ENCODE data around the gene EFR3B. TPM values are rescaled to one million over a fixed set of nuclear protein-coding genes. Genes with fewer than 3 reads are reported as not detected.

EFR3B gene
- total and polyA plus RNA-seq, 2 of the 13 experiments (the other 11 are each of a cell fraction or from before 2014, with no cell fraction given) = 0.42 TPM

DNA sequence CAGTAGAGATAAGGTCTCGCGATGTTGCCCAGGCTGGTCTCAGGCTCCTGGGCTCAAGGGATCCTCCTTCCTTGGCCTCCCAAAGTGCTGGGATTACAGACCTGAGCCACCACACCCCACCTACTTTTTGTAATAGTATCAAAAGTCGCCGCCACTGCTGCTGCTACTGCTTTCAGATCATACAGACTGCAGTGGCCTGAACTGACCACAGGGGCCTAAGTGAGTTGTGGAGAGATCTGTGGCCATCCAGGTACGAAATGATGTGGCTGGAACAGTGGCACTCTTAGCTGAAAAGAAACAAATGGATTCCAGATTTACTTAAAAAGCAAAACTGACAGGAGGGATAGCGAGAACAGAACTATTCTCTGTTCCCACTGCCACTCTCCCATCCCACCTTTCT lies 159.4 kb downstream of the EFR3B start:
- Histone ChIP-seq H3K4me2 (ENCODE audit: low read depth, low read length) (no peak overlapping the region), H3K27ac (ENCODE audit: extremely low read length, insufficient read depth, low read length) (no peak overlapping the region), H4K20me1 (ENCODE audit: insufficient read depth, low read length) (no peaks in the 10 kb centered on the region), H2AFZ (ENCODE audit: low read length) (no peak overlapping the region), H3K9ac (ENCODE audit: insufficient read depth, low read depth, low read length) (no peak overlapping the region), H3K79me2 (ENCODE audit: insufficient read depth, low read length) (no peaks in the 10 kb centered on the region), H3K27me3 (ENCODE audit: control insufficient read depth in 1 of 2, insufficient read depth in 2 of 2, low read length in 2 of 2) (peaks cover 3 to 9% of the 10 kb centered on the region in 2 experiments; a peak in 3 of 5 replicates), H3K4me1 (ENCODE audit: insufficient read depth, low read length) (peaks cover 14% of the 10 kb centered on the region), H3K36me3 (replicated peaks in 1 of 2; ENCODE audit: control insufficient read depth in 1 of 2, insufficient read depth in 2 of 2, low read length in 2 of 2) (no peaks in the 10 kb centered on the region), H3K9me3 (ENCODE audit: low read length) (no peaks in the 10 kb centered on the region), H3K4me3 (replicated peaks in 1 of 3; ENCODE audit: insufficient read depth in 1 of 3, low read depth in 2 of 3, low read length in 3 of 3) (no peak overlapping the region)
- peak; percentile 64 for FAIRE-seq
- ChIA-PET POLR2A (no interaction called here), CTCF (ENCODE audit: low intra/inter-chr PET ratio, low total read pairs) (no interaction called here)
- ATAC-seq = peak; percentile 85
- BruUV-seq (replicated peaks) = no TSS peak
- intact Hi-C loops (cut with micrococcal nuclease; ENCODE audit: unreplicated experiment) (no loop called here), in situ Hi-C loops (cut with HindIII; ENCODE audit: extremely low pct_ligation_motif_present, low pct_unique_long_range_greater_than_20kb) (no loop called here)
- TF ChIP-seq, protein P1, sequence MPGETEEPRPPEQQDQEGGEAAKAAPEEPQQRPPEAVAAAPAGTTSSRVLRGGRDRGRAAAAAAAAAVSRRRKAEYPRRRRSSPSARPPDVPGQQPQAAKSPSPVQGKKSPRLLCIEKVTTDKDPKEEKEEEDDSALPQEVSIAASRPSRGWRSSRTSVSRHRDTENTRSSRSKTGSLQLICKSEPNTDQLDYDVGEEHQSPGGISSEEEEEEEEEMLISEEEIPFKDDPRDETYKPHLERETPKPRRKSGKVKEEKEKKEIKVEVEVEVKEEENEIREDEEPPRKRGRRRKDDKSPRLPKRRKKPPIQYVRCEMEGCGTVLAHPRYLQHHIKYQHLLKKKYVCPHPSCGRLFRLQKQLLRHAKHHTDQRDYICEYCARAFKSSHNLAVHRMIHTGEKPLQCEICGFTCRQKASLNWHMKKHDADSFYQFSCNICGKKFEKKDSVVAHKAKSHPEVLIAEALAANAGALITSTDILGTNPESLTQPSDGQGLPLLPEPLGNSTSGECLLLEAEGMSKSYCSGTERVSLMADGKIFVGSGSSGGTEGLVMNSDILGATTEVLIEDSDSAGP (CRISPR knock-in tag; IDR thresholded peaks at IDR 0.05; ENCODE audit: borderline replicate concordance) = 0 out of 2 replicates have a peak, but pooled peaks have one; percentile 31
- TF ChIP-seq IKZF4 (CRISPR knock-in tag; IDR thresholded peaks at IDR 0.05; ENCODE audit: borderline replicate concordance, low read depth, not compliant biosample characterization) (no peak), KLF16 (CRISPR knock-in tag; IDR thresholded peaks at IDR 0.05) (no peak), ZNF441 (CRISPR knock-in tag; IDR thresholded peaks at IDR 0.05; ENCODE audit: borderline replicate concordance) (no peak), SSRP1 (CRISPR knock-in tag; IDR thresholded peaks at IDR 0.05) (no peak)
- TF ChIP-seq, protein P2, sequence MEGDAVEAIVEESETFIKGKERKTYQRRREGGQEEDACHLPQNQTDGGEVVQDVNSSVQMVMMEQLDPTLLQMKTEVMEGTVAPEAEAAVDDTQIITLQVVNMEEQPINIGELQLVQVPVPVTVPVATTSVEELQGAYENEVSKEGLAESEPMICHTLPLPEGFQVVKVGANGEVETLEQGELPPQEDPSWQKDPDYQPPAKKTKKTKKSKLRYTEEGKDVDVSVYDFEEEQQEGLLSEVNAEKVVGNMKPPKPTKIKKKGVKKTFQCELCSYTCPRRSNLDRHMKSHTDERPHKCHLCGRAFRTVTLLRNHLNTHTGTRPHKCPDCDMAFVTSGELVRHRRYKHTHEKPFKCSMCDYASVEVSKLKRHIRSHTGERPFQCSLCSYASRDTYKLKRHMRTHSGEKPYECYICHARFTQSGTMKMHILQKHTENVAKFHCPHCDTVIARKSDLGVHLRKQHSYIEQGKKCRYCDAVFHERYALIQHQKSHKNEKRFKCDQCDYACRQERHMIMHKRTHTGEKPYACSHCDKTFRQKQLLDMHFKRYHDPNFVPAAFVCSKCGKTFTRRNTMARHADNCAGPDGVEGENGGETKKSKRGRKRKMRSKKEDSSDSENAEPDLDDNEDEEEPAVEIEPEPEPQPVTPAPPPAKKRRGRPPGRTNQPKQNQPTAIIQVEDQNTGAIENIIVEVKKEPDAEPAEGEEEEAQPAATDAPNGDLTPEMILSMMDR (CRISPR knock-in tag; IDR thresholded peaks at IDR 0.05) = peak; percentile 20; the same call in 1 of the 2 replicates
- TF ChIP-seq, protein P3, sequence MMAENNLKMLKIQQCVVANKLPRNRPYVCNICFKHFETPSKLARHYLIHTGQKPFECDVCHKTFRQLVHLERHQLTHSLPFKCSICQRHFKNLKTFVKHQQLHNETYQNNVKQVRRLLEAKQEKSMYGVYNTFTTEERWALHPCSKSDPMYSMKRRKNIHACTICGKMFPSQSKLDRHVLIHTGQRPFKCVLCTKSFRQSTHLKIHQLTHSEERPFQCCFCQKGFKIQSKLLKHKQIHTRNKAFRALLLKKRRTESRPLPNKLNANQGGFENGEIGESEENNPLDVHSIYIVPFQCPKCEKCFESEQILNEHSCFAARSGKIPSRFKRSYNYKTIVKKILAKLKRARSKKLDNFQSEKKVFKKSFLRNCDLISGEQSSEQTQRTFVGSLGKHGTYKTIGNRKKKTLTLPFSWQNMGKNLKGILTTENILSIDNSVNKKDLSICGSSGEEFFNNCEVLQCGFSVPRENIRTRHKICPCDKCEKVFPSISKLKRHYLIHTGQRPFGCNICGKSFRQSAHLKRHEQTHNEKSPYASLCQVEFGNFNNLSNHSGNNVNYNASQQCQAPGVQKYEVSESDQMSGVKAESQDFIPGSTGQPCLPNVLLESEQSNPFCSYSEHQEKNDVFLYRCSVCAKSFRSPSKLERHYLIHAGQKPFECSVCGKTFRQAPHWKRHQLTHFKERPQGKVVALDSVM (CRISPR knock-in tag; IDR thresholded peaks at IDR 0.05) = peak; percentile 24; the same call in 1 of the 2 replicates
- DNase-seq (ENCODE audit: low spot score) = no peak
- 9% methylated on average over 6 of the region's 6 CpGs for WGBS (ENCODE audit: low lambda C conversion rate)
